Measurements from ENCODE around the gene CUX1.

The CUX1 gene

GRCh38 chr7:101857358-101857811 lies 40.0 kb downstream of the CUX1 start:
- Histone ChIP-seq H3K36me3 (replicated peaks; ENCODE audit: insufficient read depth, low read length) (no peaks in the 10 kb centered on the region), H3K4me1 (ENCODE audit: low read length) (peaks cover 26% of the 10 kb centered on the region), H3F3A (ENCODE audit: insufficient read depth, low read length) (peaks cover 32% of the 10 kb centered on the region), H3K4me2 (ENCODE audit: low read depth, low read length) (peak overlapping the region; percentile 93), H3K79me2 (ENCODE audit: low read length) (peaks cover 80% of the 10 kb centered on the region), H4K20me1 (ENCODE audit: insufficient read depth, low read length) (no peaks in the 10 kb centered on the region), H3K9ac (ENCODE audit: low read length) (peak overlapping the region; percentile 4; the same call in 1 of the 2 replicates), H3K27me3 (replicated peaks; ENCODE audit: insufficient read depth, low read length) (no peaks in the 10 kb centered on the region), H3K9me3 (replicated peaks; ENCODE audit: insufficient read depth, low read length) (no peaks in the 10 kb centered on the region), H2AFZ (ENCODE audit: low read length) (no peak overlapping the region), H3K9me2 (replicated peaks; ENCODE audit: insufficient read depth, low read length) (no peaks in the 10 kb centered on the region), H3K4me3 (ENCODE audit: low read length) (peak overlapping the region; percentile 28), H3K27ac (ENCODE audit: low read length) (peak overlapping the region; percentile 67; the same call in 1 of the 2 replicates)
- TF ChIP-seq EZH2 (optimal IDR thresholded peaks at IDR 0.05; ENCODE audit: low read depth, low read length) = no peak
- no peak for TF ChIP-seq CTCF (IDR thresholded peaks at IDR 0.05; ENCODE audit: low read length)
- TF ChIP-seq EZH2phosphoT487 (IDR thresholded peaks at IDR 0.05; ENCODE audit: low read length) = no peak
- no peak for DNase-seq

GRCh38 chr7:101858437-101859385 lies 41.3 kb downstream of the CUX1 start:
- peaks cover 28% of the 10 kb centered on the region for H3F3A ChIP-seq (ENCODE audit: insufficient read depth, low read length)
- no peak for DNase-seq
- no peaks in the 10 kb centered on the region for H3K27me3 ChIP-seq (replicated peaks; ENCODE audit: insufficient read depth, low read length)
- no peak overlapping the region for H3K9ac ChIP-seq (ENCODE audit: low read length)
- H3K9me2 ChIP-seq (replicated peaks; ENCODE audit: insufficient read depth, low read length) = no peaks in the 10 kb centered on the region
- H3K36me3 ChIP-seq (replicated peaks; ENCODE audit: insufficient read depth, low read length) = no peaks in the 10 kb centered on the region
- TF ChIP-seq EZH2phosphoT487 (IDR thresholded peaks at IDR 0.05; ENCODE audit: low read length) (no peak), EZH2 (optimal IDR thresholded peaks at IDR 0.05; ENCODE audit: low read depth, low read length) (no peak), CTCF (IDR thresholded peaks at IDR 0.05; ENCODE audit: low read length) (no peak)
- H3K79me2 ChIP-seq (ENCODE audit: low read length) = peaks cover 81% of the 10 kb centered on the region
- H3K4me3 ChIP-seq (ENCODE audit: low read length) = no peak overlapping the region
- H2AFZ ChIP-seq (ENCODE audit: low read length) = no peak overlapping the region
- no peaks in the 10 kb centered on the region for H4K20me1 ChIP-seq (ENCODE audit: insufficient read depth, low read length)
- H3K9me3 ChIP-seq (replicated peaks; ENCODE audit: insufficient read depth, low read length) = no peaks in the 10 kb centered on the region
- no peak overlapping the region for H3K4me2 ChIP-seq (ENCODE audit: low read depth, low read length)
- peaks cover 19% of the 10 kb centered on the region for H3K4me1 ChIP-seq (ENCODE audit: low read length)
- no peak overlapping the region for H3K27ac ChIP-seq (ENCODE audit: low read length)

- Histone ChIP-seq H3K9ac (ENCODE audit: low read length) (no peak overlapping the region), H3K4me1 (ENCODE audit: low read length) (peaks cover 12% of the 10 kb centered on the region), H3K9me3 (replicated peaks; ENCODE audit: insufficient read depth, low read length) (no peaks in the 10 kb centered on the region), H3K27ac (ENCODE audit: low read length) (no peak overlapping the region), H3K79me2 (ENCODE audit: low read length) (peaks cover 82% of the 10 kb centered on the region), H3K27me3 (replicated peaks; ENCODE audit: insufficient read depth, low read length) (no peaks in the 10 kb centered on the region), H4K20me1 (ENCODE audit: insufficient read depth, low read length) (no peaks in the 10 kb centered on the region), H3K9me2 (replicated peaks; ENCODE audit: insufficient read depth, low read length) (no peaks in the 10 kb centered on the region), H3K4me3 (ENCODE audit: low read length) (no peak overlapping the region), H3F3A (ENCODE audit: insufficient read depth, low read length) (peaks cover 20% of the 10 kb centered on the region), H3K4me2 (ENCODE audit: low read depth, low read length) (no peak overlapping the region), H2AFZ (ENCODE audit: low read length) (no peak overlapping the region), H3K36me3 (replicated peaks; ENCODE audit: insufficient read depth, low read length) (no peaks in the 10 kb centered on the region)
- DNase-seq = no peak
- no peak for TF ChIP-seq EZH2phosphoT487 (IDR thresholded peaks at IDR 0.05; ENCODE audit: low read length)
- TF ChIP-seq EZH2 (optimal IDR thresholded peaks at IDR 0.05; ENCODE audit: low read depth, low read length) = no peak
- no peak for TF ChIP-seq CTCF (IDR thresholded peaks at IDR 0.05; ENCODE audit: low read length)
Measured at GRCh38 chr7:101859411-101860106, 42.1 kb downstream of the CUX1 start.

Data from MM.1S (cell line).